RWPE2 (cell line): ENCODE data around the gene HDAC10.

Experiments used
- ATAC-seq: fragments of 200-7000 bp; cut with Tn5 transposase; 3 replicates; pipeline ENCODE4 v1.9.1; 2021; ENCODE audit warnings: low read depth
- DNase-seq: peaks from one replicate; pipeline ENCODE4 v3.0.0-alpha.2; 2020; ENCODE audit warnings: low spot score
- H3K27ac ChIP-seq: fragments of 450-650 bp; 2 replicates; pipeline ENCODE4 v1.5.1; 2017; ENCODE audit warnings: mild to moderate bottlenecking; ENCODE audit not compliant: poor library complexity, severe bottlenecking
- H3K27me3 ChIP-seq: fragments of 250-450 bp; sonication (Bioruptor Pico); 2 replicates; pipeline ENCODE4 v1.5.1; 2021; ENCODE audit warnings: mild to moderate bottlenecking, moderate library complexity; ENCODE audit not compliant: insufficient read depth, poor library complexity, severe bottlenecking
- H3K36me3 ChIP-seq: fragments of 250-450 bp; sonication (Bioruptor Pico); 2 replicates; pipeline ENCODE4 v1.5.1; 2020; ENCODE audit warnings: low read depth, mild to moderate bottlenecking, moderate library complexity
- H3K4me1 ChIP-seq: fragments of 250-450 bp; sonication (Bioruptor Pico); 2 replicates; pipeline ENCODE4 v1.5.1; 2021; ENCODE audit warnings: mild to moderate bottlenecking, moderate library complexity; ENCODE audit not compliant: insufficient read depth, poor library complexity, severe bottlenecking
- H3K4me3 ChIP-seq: fragments of 250-450 bp; sonication (Bioruptor Pico); 2 replicates; pipeline ENCODE4 v1.5.1; 2021; ENCODE audit warnings: mild to moderate bottlenecking, moderate library complexity; ENCODE audit not compliant: severe bottlenecking
- H3K9me3 ChIP-seq: fragments of 250-450 bp; sonication (Bioruptor Pico); 2 replicates; pipeline ENCODE4 v1.5.1; 2021; ENCODE audit warnings: mild to moderate bottlenecking, moderate library complexity; ENCODE audit not compliant: severe bottlenecking
- CTCF ChIP-seq: fragments of 450-650 bp; IDR thresholded peaks from one replicate; pipeline ENCODE4 v1.5.1; 2017; ENCODE audit warnings: mild to moderate bottlenecking, moderate library complexity; ENCODE audit not compliant: poor library complexity, severe bottlenecking

HDAC10 gene

GRCh38 chr22:50199829-50200460, 51.1 kb downstream of the HDAC10 start:
- H3K4me3 ChIP-seq: peak overlapping the region; percentile 100
- no peak for DNase-seq
- peak; percentile 43 for ATAC-seq
- H3K9me3 ChIP-seq: no peaks in the 10 kb centered on the region
- H3K36me3 ChIP-seq: peaks cover 45% of the 10 kb centered on the region
- no peak for TF ChIP-seq CTCF
- H3K27ac ChIP-seq: peak overlapping the region; percentile 50
- no peaks in the 10 kb centered on the region for H3K4me1 ChIP-seq
- H3K27me3 ChIP-seq: no peaks in the 10 kb centered on the region

- no peak for TF ChIP-seq CTCF
- no peaks in the 10 kb centered on the region for H3K4me1 ChIP-seq
- H3K9me3 ChIP-seq: no peaks in the 10 kb centered on the region
- H3K27me3 ChIP-seq: no peaks in the 10 kb centered on the region
- no peak overlapping the region for H3K4me3 ChIP-seq
- H3K27ac ChIP-seq: peak overlapping the region; percentile 50
- ATAC-seq: no peak
- DNase-seq: no peak
- H3K36me3 ChIP-seq: peaks cover 51% of the 10 kb centered on the region
These were observed 51.8 kb downstream of the HDAC10 start for GRCh38 chr22:50199251-50199721.

GRCh38 chr22:50198624-50199017, 52.4 kb downstream of the HDAC10 start:
- Histone ChIP-seq H3K9me3 (no peaks in the 10 kb centered on the region), H3K4me3 (no peak overlapping the region), H3K36me3 (peaks cover 50% of the 10 kb centered on the region), H3K27me3 (no peaks in the 10 kb centered on the region), H3K27ac (peak overlapping the region; percentile 50), H3K4me1 (no peaks in the 10 kb centered on the region)
- no peak for TF ChIP-seq CTCF
- ATAC-seq: no peak
- DNase-seq: no peak

GRCh38 chr22:50197856-50198623, 53.0 kb downstream of the HDAC10 start:
- no peaks in the 10 kb centered on the region for H3K4me1 ChIP-seq
- no peak overlapping the region for H3K4me3 ChIP-seq
- ATAC-seq (no peak), DNase-seq (no peak)
- H3K36me3 ChIP-seq: peaks cover 50% of the 10 kb centered on the region
- no peak for TF ChIP-seq CTCF
- H3K9me3 ChIP-seq: no peaks in the 10 kb centered on the region
- H3K27me3 ChIP-seq: no peaks in the 10 kb centered on the region
- H3K27ac ChIP-seq: no peak overlapping the region
